Ishikawa (cell line): ENCODE results near the gene PSMB2.

Experiments
- CEBPB ChIP-seq: IDR thresholded peaks from 2 replicates; pipeline ENCODE4 v1.6.1; 2012
- CREB1 ChIP-seq: IDR thresholded peaks from 2 replicates; pipeline ENCODE4 v1.6.1; 2012; ENCODE audit warnings: low read depth
- EGR1 ChIP-seq: IDR thresholded peaks from 2 replicates; pipeline ENCODE4 v1.6.1; 2012
- EP300 ChIP-seq: IDR thresholded peaks from 2 replicates; pipeline ENCODE4 v1.6.1; 2012; ENCODE audit warnings: borderline replicate concordance
- FOXM1 ChIP-seq: IDR thresholded peaks from 2 replicates; pipeline ENCODE4 v1.6.1; 2012; ENCODE audit warnings: low read depth, borderline replicate concordance
- MAX ChIP-seq: IDR thresholded peaks from 2 replicates; pipeline ENCODE4 v1.6.1; 2012
- NFIC ChIP-seq: IDR thresholded peaks from 2 replicates; pipeline ENCODE4 v1.6.1; 2012
- RAD21 ChIP-seq: IDR thresholded peaks from 2 replicates; pipeline ENCODE4 v1.6.1; 2012; ENCODE audit warnings: low read depth
- REST ChIP-seq: IDR thresholded peaks from 2 replicates; pipeline ENCODE4 v1.6.1; 2012; ENCODE audit warnings: low read depth, mild to moderate bottlenecking
- TAF1 ChIP-seq: IDR thresholded peaks from 2 replicates; pipeline ENCODE4 v1.6.1; 2012; ENCODE audit warnings: low read depth, mild to moderate bottlenecking
- USF1 ChIP-seq: IDR thresholded peaks from 2 replicates; pipeline ENCODE4 v1.6.1; 2012
- YY1 ChIP-seq: IDR thresholded peaks from 2 replicates; pipeline ENCODE4 v1.6.1; 2012; ENCODE audit warnings: low read depth

- TF ChIP-seq REST (no peak), TAF1 (no peak), USF1 (no peak), EGR1 (no peak), YY1 (no peak), MAX (no peak), RAD21 (no peak), EP300 (no peak), CREB1 (no peak), FOXM1 (no peak), NFIC (no peak), CEBPB (no peak)
Measured at GRCh38 chr1:35611655-35612054, 29.7 kb downstream of the PSMB2 start.
